Peyer's patch (tissue), 4 donors: ENCODE results near the gene HSD3B2. TPM values are rescaled to one million over a fixed set of nuclear protein-coding genes. Genes with fewer than 3 reads are reported as not detected.
A peak's percentile ranks its signal among the peaks of the same experiment; 100 is the strongest.

Experiments used
- DNase-seq, 3 donors: peaks; one replicate each; pipeline ENCODE4 v3.0.0-alpha.2; 2017 to 2019
- H3K27ac ChIP-seq, 4 donors: fragments of 200-600 bp; sonication (generic); one replicate each; pipeline ENCODE4 v1.5.1; 2016 to 2019
- H3K27me3 ChIP-seq, 2 donors: fragments of 200-600 bp; sonication (generic); one replicate each; pipeline ENCODE4 v1.5.1; 2019
- H3K36me3 ChIP-seq, 3 donors: fragments of 200-600 bp; sonication (generic); one replicate each; pipeline ENCODE4 v1.5.1; 2016 to 2019
- H3K4me1 ChIP-seq, 4 donors: fragments of 200-600 bp; sonication (generic); one replicate each; pipeline ENCODE4 v1.5.1; 2016 to 2019
- H3K4me3 ChIP-seq, 4 donors: fragments of 200-600 bp; sonication (generic); 1 replicate in 3 of 4; 2 replicates in 1 of 4; pipeline ENCODE4 v1.5.1; 2016 to 2019; ENCODE audit warnings: mild to moderate bottlenecking in 1 of 4
- H3K9me3 ChIP-seq, 4 donors: fragments of 200-600 bp; sonication (generic); one replicate each; pipeline ENCODE4 v1.5.1; 2016 to 2019; ENCODE audit warnings: mild to moderate bottlenecking in 1 of 4
- CTCF ChIP-seq, 6 experiments: fragments of 450-650 bp in 4 of 6; fragments of 200-600 bp in 2 of 6; sonication (generic) in 1 of 6; IDR thresholded peaks; one replicate each; pipeline ENCODE4 v1.5.1; 2017 to 2019; ENCODE audit warnings: antibody characterized with exemption in 6 of 6, mild to moderate bottlenecking in 3 of 6, moderate library complexity in 1 of 6
- POLR2A ChIP-seq, 2 donors: fragments of 450-650 bp; IDR thresholded peaks; one replicate each; pipeline ENCODE4 v1.5.1; 2017; ENCODE audit warnings: antibody characterized with exemption in 2 of 2, mild to moderate bottlenecking in 2 of 2, moderate library complexity in 2 of 2
- total RNA-seq, 4 donors: library from RNA; depleted of rRNA; stranded (reverse); fragments of >200 nt; gene quantifications; one replicate each; pipeline ENCODE4 v1.1.0, GENCODE V29; 2016

The HSD3B2 gene
- total RNA-seq, 4 donors from 2014 or later, result 14.9 to 132 (median 126) TPM; not detected in 1

- H3K36me3 ChIP-seq, result no peaks in the 10 kb centered on the region
- H3K4me3 ChIP-seq, result no peak overlapping the region
- TF ChIP-seq POLR2A (IDR thresholded peaks at IDR 0.05), result no peak
- no peak for TF ChIP-seq CTCF (IDR thresholded peaks at IDR 0.05)
- H3K9me3 ChIP-seq, result no peaks in the 10 kb centered on the region
- DNase-seq, result no peak
- no peaks in the 10 kb centered on the region for H3K27me3 ChIP-seq
- no peak overlapping the region for H3K27ac ChIP-seq
- peaks cover 0 to 4% (median 0%) of the 10 kb centered on the region in 4 donors for H3K4me1 ChIP-seq
Measured at GRCh38 chr1:119453021-119453420, 38.1 kb downstream of the HSD3B2 start.

GRCh38 chr1:119462964-119463363 is 48.0 kb downstream of the HSD3B2 start:
- Histone ChIP-seq H3K27ac (no peak overlapping the region), H3K27me3 (no peaks in the 10 kb centered on the region), H3K36me3 (no peaks in the 10 kb centered on the region), H3K9me3 (no peaks in the 10 kb centered on the region), H3K4me3 (no peak overlapping the region), H3K4me1 (peaks cover 0 to 12% (median 0%) of the 10 kb centered on the region in 4 donors)
- no peak for TF ChIP-seq CTCF (IDR thresholded peaks at IDR 0.05)
- TF ChIP-seq POLR2A (IDR thresholded peaks at IDR 0.05), result no peak
- no peak for DNase-seq

- Histone ChIP-seq H3K36me3 (no peaks in the 10 kb centered on the region), H3K27ac (no peak overlapping the region), H3K9me3 (no peaks in the 10 kb centered on the region), H3K27me3 (no peaks in the 10 kb centered on the region), H3K4me1 (peaks cover 0 to 17% (median 0%) of the 10 kb centered on the region in 4 donors), H3K4me3 (no peak overlapping the region)
- no peak for DNase-seq
- TF ChIP-seq CTCF (IDR thresholded peaks at IDR 0.05) (no peak), POLR2A (IDR thresholded peaks at IDR 0.05) (no peak)
Measured at GRCh38 chr1:119463569-119463968, 48.6 kb downstream of the HSD3B2 start.

GRCh38 chr1:119466445-119466844 is 51.5 kb downstream of the HSD3B2 start:
- Histone ChIP-seq H3K27ac (peak overlapping the region in 2 of 4 donors; percentile 26 to 35), H3K9me3 (no peaks in the 10 kb centered on the region), H3K4me3 (no peak overlapping the region), H3K36me3 (no peaks in the 10 kb centered on the region), H3K27me3 (no peaks in the 10 kb centered on the region), H3K4me1 (peaks cover 0 to 23% (median 0%) of the 10 kb centered on the region in 4 donors)
- no peak for TF ChIP-seq CTCF (IDR thresholded peaks at IDR 0.05)
- no peak for TF ChIP-seq POLR2A (IDR thresholded peaks at IDR 0.05)
- DNase-seq, result no peak

GRCh38 chr1:119467219-119467618 is 52.3 kb downstream of the HSD3B2 start:
- DNase-seq, result no peak
- TF ChIP-seq CTCF (IDR thresholded peaks at IDR 0.05) (no peak), POLR2A (IDR thresholded peaks at IDR 0.05) (no peak)
- no peaks in the 10 kb centered on the region for H3K27me3 ChIP-seq

More at GRCh38 chr1:119467219-119467618, 52.3 kb downstream of the HSD3B2 start:
- no peaks in the 10 kb centered on the region for H3K36me3 ChIP-seq
- H3K4me1 ChIP-seq, result peaks cover 0 to 23% (median 0%) of the 10 kb centered on the region in 4 donors
- H3K4me3 ChIP-seq, result no peak overlapping the region
- H3K9me3 ChIP-seq, result no peaks in the 10 kb centered on the region
- peak overlapping the region in 2 of 4 donors; percentile 26 to 35 for H3K27ac ChIP-seq
